ENCODE results near the gene UGT1A10. TPM values are rescaled to one million over a fixed set of nuclear protein-coding genes. Genes with fewer than 3 reads are reported as not detected.
"Not testable (repeated sequence)": the region's sequence is repeated elsewhere in the genome, so short reads cannot be mapped to it uniquely, and the experiment has no call there.

The UGT1A10 gene
- total RNA-seq (under 1 TPM in 1 of 6 donors, not detected in 5; 0.09 TPM), polyA plus RNA-seq (not detected)

DNA sequence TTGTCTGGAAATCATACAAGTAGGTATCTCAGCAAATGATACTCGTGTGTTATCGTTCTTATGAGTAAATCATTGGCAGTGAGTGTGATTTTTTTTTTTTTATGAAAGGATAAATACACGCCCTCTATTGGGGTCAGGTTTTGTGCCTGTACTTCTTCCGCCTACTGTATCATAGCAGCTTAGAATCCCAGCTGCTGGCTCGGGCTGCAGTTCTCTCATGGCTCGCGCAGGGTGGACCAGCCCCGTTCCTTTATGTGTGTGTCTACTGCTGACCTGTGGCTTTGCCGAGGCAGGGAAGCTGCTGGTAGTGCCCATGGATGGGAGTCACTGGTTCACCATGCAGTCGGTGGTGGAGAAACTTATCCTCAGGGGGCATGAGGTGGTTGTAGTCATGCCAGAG is at the start of gene UGT1A10:
Gene UGT1A10, plus strand, starts transcription at position 143 of the 400 bp plus-strand sequence. Its CDS starts 75 bp downstream, at position 218.
- H3K9me3 ChIP-seq; H3K4me1 ChIP-seq; H3K27ac ChIP-seq; H3K27me3 ChIP-seq; intact Hi-C loops (cut with DNase I); FAIRE-seq; ATAC-seq; DNase-seq; H3K36me3 ChIP-seq; H3K4me3 ChIP-seq: not testable (repeated sequence)
- 66 to 82% methylated on average over 10 of the region's 10 CpGs for WGBS, 2 donors

DNA sequence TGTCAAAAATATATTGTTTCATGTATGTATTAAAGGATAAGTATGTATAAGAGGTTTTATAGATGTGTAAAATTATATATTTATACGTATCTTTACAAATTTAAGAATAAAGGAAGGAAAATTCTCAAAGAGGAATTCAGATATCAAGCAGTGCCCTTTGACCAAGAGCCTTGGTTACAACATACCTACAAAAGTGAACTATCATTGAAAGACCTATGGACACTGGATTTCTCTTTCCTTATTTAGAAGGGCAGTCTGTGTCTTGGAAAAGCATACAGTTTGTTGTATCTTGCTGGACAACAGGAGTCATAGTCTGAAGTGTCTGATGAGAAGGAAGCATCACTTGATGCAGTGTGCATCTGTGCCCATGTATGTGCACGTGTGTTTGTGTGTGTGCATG is 47.8 kb upstream of the UGT1A10 start:
- Histone ChIP-seq H3K27ac (no peak overlapping the region), H3K4me3 (no peak overlapping the region), H3K36me3 (no peaks in the 10 kb centered on the region), H3K9me3 (no peaks in the 10 kb centered on the region), H3K27me3 (peaks cover 0 to 6% (median 0%) of the 10 kb centered on the region in 4 donors), H3K4me1 (no peaks in the 10 kb centered on the region)
- TF ChIP-seq, protein P1, sequence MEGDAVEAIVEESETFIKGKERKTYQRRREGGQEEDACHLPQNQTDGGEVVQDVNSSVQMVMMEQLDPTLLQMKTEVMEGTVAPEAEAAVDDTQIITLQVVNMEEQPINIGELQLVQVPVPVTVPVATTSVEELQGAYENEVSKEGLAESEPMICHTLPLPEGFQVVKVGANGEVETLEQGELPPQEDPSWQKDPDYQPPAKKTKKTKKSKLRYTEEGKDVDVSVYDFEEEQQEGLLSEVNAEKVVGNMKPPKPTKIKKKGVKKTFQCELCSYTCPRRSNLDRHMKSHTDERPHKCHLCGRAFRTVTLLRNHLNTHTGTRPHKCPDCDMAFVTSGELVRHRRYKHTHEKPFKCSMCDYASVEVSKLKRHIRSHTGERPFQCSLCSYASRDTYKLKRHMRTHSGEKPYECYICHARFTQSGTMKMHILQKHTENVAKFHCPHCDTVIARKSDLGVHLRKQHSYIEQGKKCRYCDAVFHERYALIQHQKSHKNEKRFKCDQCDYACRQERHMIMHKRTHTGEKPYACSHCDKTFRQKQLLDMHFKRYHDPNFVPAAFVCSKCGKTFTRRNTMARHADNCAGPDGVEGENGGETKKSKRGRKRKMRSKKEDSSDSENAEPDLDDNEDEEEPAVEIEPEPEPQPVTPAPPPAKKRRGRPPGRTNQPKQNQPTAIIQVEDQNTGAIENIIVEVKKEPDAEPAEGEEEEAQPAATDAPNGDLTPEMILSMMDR (IDR thresholded peaks at IDR 0.05): no peak
- no peak for DNase-seq
- intact Hi-C loops (cut with DNase I): no loop called here
- no peak for FAIRE-seq
- 68 to 80% methylated on average over 2 of the region's 2 CpGs for WGBS, 2 donors
- ATAC-seq: no peak

DNA sequence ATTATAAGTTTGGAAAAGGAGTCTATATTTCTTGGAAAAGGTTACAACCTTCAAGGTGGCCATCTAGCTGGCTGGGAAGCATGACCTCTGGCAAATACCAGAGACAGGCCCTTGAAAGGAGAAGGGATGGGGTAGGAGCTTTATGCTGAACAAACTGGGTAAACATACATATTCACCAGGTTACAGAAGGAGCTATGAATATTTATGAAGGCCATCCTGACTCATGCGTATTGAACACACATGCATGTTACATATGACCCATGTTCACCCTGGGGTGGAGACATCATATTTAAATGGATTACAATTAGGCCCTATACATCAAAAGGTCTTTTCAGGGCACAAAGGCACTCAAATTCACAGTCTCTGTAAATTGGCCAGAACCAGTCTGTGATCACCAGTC is 43.5 kb upstream of the UGT1A10 start:
- intact Hi-C loops (cut with DNase I); H3K4me1 ChIP-seq; H3K27ac ChIP-seq; H3K9me3 ChIP-seq; H3K4me3 ChIP-seq; H3K36me3 ChIP-seq; FAIRE-seq; H3K27me3 ChIP-seq; ATAC-seq; DNase-seq: not testable (repeated sequence)
- WGBS, 2 donors: 93 to 95% methylated on average over 1 of the region's 1 CpG

DNA sequence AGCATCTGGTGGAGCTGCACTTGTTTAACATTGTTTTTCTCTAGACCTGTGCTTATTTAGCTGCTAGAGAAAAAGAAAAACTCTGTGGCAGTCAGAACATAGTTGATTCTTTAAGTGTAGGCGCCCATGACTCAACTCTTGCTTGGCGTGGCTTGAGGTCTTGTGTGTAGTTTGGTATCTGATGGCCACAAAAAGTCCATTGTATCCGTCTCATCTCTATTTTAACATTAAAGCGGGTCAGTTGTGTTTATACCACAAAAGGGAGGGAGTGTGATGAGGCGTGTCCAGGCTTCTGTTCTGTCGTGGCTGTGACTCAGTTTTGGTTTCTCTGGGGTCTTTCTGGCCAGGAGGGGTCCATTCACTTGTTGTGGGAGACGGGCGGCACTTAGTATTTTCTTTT is 43.0 kb upstream of the UGT1A10 start:
- no peaks in the 10 kb centered on the region for H3K27me3 ChIP-seq
- ATAC-seq: no peak
- intact Hi-C loops (cut with DNase I): no loop called here
- DNase-seq: no peak
- TF ChIP-seq, protein P1 (IDR thresholded peaks at IDR 0.05): no peak
- no peak overlapping the region for H3K27ac ChIP-seq
- H3K36me3 ChIP-seq: no peaks in the 10 kb centered on the region
- FAIRE-seq: no peak
- WGBS, 2 donors: 77 to 80% methylated on average over 8 of the region's 8 CpGs
- H3K4me1 ChIP-seq: no peaks in the 10 kb centered on the region
- no peak overlapping the region for H3K4me3 ChIP-seq
- H3K9me3 ChIP-seq: no peaks in the 10 kb centered on the region

DNA sequence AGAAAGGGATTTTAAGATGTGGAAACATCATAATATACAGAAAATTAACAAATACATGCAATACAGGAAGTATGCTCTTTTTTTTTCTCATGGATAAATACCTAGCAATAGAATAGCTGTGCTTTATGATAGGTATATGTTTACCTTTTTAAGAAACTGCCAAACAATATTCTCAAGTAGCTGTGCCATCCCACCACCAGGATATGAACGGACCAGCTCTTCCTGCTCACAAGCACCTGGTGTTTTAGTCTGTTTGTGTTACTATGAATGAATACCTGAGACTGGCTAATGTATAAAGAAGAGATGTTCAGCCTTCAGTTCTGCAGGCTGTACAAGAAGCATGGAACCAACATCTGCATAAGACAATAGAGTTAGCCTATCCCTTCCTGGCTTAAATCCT is 38.7 kb upstream of the UGT1A10 start:
- ATAC-seq (no peak), DNase-seq (no peak), FAIRE-seq (no peak)
- no peaks in the 10 kb centered on the region for H3K9me3 ChIP-seq
- no peak overlapping the region for H3K4me3 ChIP-seq
- TF ChIP-seq, protein P1 (IDR thresholded peaks at IDR 0.05): no peak
- no peaks in the 10 kb centered on the region for H3K36me3 ChIP-seq
- intact Hi-C loops (cut with DNase I): no loop called here
- H3K4me1 ChIP-seq: no peaks in the 10 kb centered on the region
- no peak overlapping the region for H3K27ac ChIP-seq
- no peaks in the 10 kb centered on the region for H3K27me3 ChIP-seq
- 38 to 58% methylated on average over 1 of the region's 1 CpG for WGBS, 2 donors

DNA sequence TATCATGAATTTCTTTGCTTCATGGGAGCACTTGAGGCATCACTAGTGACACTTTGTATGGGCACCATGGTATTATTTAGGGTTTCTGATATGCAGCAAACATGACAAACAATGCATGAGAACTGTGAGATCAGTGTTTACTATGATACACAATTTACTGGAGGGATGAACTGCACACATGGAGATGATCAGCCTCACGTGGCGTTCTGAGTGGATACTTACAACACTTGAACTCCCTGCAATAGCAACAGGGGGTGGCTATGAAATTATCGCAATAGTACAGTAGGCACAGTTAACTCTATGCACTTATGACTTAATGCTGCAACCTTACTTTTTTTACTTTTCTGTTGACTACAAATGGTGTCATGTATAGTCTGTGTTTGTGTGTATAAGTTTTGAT is 37.3 kb upstream of the UGT1A10 start:
- Histone ChIP-seq H3K27ac (no peak overlapping the region), H3K4me3 (no peak overlapping the region), H3K36me3 (no peaks in the 10 kb centered on the region), H3K4me1 (no peaks in the 10 kb centered on the region), H3K9me3 (no peaks in the 10 kb centered on the region), H3K27me3 (no peaks in the 10 kb centered on the region)
- intact Hi-C loops (cut with DNase I): no loop called here
- no peak for DNase-seq
- 83 to 91% methylated on average over 3 of the region's 3 CpGs for WGBS, 2 donors
- no peak for ATAC-seq
- TF ChIP-seq, protein P1 (IDR thresholded peaks at IDR 0.05): no peak
- no peak for FAIRE-seq

All from pancreas (tissue), 10 donors.